ENCODE data around the gene CNGA1.
"Not testable (repeated sequence)": the region's sequence is repeated elsewhere in the genome, so short reads cannot be mapped to it uniquely, and the experiment has no call there.

Gene CNGA1

DNA sequence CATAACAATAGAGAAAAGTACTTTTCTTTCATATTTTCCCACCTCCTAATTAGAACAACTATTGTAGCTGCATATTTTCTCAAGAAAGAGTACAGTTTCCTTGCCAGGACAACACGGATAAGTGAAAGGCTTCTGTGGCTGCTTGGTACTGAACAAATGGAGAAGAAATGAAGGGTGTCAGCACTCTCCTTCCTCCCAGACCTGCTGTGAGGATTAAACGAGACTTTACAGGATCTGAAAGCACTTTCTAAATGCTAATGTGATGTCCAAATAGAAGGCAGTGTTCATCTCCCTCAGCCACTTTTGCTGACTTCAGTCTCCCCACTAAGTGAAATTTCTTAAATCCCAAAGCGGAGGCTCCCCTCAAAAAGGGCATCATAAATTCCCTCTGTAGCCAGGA is 14.0 kb upstream of the CNGA1 start:
- DNase-seq, result no peak

GRCh38 chr4:48028696-48029095 is 12.2 kb upstream of the CNGA1 start:
- DNase-seq, result no peak

DNA sequence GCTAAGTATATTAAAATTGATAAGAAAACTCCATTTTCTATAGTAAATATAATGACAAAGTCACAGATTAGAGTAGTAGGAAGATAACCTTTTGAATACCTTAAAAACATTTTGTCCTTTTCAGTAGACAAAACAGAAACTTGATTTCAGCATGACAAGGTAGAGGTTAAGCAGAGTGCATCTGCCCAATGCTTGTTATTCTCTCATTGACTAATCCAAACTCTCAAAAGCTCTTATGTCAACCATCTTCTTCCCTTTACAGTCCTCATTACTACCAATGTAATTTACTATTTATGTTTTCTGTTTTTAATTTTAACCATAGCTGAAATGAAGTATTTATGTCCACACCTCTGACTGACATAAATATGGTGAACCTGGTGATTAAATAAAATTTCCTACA is 11.2 kb upstream of the CNGA1 start:
- no peak for DNase-seq

DNA sequence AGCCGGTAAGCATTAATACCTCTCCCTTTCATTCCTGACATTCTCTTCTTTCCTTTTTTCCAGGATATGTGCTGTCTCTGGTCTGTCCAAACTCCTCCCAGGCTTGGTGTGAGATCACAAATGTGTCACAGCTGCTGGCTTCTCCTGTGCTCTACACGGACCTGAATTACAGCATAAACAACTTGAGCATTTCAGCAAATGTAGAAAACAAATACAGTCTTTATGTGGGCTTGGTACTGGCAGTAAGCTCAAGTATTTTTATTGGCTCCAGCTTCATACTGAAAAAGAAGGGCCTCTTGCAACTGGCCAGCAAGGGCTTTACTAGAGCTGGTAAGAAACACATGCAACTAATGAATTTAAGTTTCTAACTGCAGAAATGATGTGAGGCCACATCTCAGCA is 8.5 kb upstream of the CNGA1 start:
- DNase-seq, result no peak

DNA sequence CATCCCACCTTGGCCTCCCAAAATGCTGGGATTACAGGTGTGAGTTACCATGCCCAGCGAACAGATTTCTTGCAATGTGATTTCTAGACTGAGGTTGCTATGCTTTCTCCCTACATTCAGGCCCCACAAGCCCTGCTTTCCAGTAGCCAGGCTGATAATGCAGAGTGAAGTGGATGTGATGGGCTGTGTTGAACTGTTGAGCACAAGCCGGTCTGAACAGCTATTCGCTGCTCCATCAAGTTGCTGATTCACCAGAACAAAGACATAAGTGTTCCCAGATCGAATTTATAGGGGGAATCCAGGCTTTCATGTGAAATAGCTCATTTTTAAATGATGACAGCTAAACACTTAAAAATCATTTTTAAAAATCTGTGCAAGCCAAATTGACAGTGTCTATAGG is 8.0 kb upstream of the CNGA1 start:
- no peak for DNase-seq

DNA sequence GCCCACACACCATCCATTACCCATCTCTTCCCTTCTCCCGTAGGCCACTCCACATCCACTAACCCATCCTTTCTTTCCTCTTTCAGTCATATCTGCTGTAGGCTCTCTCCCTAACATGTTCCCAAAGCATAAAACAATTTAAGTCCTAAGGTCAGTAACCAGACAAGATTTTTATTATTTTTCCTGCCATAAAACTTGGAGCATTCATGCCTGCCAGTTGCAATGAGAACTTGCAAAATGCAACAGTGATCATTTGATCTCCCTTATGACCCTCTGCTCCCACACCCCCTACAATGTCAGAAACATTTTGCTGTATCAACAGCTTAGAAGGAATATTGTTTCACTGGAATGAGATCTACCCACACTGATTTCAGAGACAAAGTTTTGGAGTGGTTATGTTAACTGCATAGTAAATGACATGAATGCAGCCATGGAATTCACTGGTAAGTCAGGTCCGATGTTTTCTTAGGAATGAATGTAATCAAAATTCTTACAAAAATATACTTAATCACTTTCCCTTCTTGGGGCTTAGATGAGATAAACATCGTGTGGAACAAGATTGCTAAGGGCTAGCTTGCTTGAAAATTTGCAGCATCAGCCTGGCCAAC is 5.8 kb upstream of the CNGA1 start:
- no peak for DNase-seq

DNA sequence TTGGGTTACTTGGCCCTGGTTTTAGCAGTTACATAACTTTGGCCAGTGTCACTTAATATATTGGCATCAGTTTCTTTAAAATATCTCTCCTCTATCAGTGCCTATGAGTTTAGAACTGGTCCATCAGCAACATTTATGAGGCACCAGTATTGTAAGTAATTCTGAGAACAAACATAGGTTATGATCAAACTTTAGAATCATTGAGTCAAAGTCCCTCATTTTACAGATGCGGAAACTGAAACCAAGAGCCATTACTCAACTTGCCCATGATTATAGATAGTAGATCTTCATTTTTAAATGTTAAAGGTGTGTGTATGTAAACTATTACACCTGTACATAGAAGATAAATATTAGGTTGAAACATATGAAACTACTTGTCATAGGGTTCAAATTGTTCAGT is 4.6 kb upstream of the CNGA1 start:
- DNase-seq, result no peak

- DNase-seq, result no peak
Observed at GRCh38 chr4:48018112-48018511, 1.6 kb upstream of the CNGA1 start.

DNA sequence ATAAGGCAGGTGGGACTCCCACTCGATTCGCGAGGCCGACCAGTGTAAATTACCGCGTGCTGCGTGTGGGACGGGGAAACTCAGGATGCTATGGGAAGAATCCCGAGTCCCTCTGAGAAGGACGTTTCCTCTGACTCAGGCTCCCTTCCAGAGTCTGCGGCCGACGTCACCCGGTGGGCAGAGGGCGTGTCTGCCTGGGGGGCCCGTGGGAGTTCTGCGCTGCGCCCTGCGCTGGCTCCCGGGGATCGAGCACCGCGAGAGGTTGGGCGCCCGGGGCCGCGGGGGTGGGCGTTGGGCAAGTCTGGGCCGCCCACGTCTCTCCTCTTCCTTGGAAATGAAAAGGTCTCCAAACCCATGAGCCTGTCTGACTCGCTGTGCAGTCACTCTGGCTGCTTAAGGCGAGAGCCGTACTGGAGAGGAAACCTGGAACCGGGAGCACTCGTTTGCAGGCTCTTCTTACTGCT is 659 bp upstream of the CNGA1 start:
- DNase-seq, result peak; percentile 54

DNA sequence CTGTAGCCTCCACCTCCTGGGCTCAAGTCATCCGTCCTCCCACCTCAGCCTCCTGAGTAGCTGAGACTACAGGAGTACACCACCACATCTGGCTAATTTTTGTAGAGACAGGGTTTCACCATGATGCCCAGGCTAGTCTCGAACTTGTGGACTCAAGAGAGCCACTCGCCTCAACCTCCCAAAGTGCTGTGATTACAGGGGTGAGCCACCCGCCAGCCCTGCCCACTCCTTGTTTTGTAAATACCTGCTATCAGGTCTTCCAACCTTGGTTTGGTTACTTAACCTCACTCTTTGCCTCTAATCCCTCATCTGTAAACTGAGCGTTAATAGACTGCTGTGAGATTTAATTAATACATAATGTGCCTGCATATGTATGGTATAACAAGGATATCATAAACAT is 803 bp downstream of the CNGA1 start:
- no peak for DNase-seq

- DNase-seq, result no peak
Observed at GRCh38 chr4:48015216-48015615, 1.3 kb downstream of the CNGA1 start.

GRCh38 chr4:48012824-48013223 is 3.7 kb downstream of the CNGA1 start:
- DNase-seq, result no peak

- DNase-seq, result no peak
Observed at GRCh38 chr4:48011722-48012121, 4.8 kb downstream of the CNGA1 start.

DNA sequence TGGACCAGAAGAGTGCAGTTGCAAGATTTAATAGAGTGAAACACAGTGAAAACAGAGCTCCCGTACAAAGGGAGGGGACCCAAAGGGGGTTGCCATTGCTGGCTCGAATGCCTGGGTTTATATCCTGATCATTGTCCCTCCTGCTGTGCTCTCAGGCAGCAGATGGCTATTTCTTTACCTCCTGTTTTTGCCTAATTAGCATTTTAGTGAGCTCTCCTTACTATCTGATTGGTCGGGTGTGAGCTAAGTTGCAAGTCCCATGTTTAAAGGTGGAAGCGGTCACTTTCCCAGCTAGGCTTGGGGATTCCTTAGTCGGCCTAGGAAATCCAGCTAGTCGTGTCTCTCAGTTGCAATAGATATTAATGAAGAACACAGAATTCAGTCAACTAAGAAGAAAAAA is 5.6 kb downstream of the CNGA1 start:
- DNase-seq, result not testable (repeated sequence)

- no peak for DNase-seq
Observed at GRCh38 chr4:48008021-48008596, 8.4 kb downstream of the CNGA1 start.

GRCh38 chr4:48005781-48006180 is 10.7 kb downstream of the CNGA1 start:
- DNase-seq, result no peak

GRCh38 chr4:48003568-48003967 is 12.9 kb downstream of the CNGA1 start:
- DNase-seq, result peak; percentile 15

DNA sequence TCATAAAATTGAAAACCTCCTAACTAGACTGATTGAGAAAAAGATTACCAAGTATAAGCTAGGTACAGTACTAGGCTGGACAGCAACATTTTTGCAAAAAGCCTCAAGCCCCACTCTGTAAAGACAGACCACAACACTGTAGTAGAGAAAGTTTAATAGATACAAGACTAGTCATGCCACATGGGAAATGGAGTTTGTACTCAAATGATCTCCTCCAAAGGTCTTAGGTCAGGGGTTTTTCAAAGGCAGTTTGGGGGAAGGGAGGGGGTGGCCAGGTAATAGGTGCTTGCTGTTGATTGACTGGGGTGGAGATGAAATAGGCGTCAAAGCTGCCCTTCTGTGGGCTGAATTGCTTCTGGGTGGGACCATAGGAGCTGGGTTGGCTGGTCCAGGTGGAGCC is 14.2 kb downstream of the CNGA1 start:
- DNase-seq, result no peak

GRCh38 chr4:47996021-47996420 is 20.5 kb downstream of the CNGA1 start:
- DNase-seq, result no peak

GRCh38 chr4:47992475-47992874 is 24.0 kb downstream of the CNGA1 start:
- DNase-seq, result not testable (repeated sequence)

DNA sequence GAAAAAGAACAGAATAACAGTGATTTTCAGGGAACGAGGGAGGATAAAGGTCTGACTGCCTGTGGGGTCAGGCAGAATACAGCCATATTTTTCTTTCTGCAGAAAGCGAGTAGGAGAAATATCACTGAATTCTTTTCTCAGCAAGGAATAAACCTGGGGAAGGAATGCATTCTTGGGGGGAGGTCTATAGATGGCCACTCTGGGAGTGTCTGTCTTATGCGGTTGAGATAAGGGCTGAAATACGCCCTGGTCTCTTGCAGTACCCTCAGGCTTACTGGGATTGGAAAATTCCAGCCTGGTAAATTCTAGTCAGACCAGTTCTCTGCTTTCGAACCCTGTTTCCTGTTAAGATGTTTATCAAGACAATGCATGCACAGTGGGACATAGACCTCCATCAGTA is 26.3 kb downstream of the CNGA1 start:
- no peak for DNase-seq

DNA sequence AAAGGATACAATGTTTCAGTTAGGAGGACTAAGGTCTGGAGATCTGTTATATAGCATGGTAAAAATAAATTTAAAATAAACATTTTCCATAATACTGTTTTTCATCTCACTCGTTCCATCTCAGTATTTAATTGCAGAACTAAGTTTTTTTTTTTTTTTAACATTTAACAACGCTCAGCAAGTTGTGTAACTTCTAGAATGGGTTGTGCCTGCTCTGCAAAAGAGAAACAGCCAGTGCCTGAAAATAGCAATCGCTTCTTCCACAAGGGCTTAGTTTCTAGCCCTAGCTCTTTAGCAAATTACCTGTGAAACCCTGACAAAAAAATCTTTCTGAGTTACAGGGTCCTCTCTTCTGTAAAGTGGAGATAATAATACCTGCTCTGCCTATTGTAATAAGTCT is 41.9 kb downstream of the CNGA1 start:
- DNase-seq, result no peak

DNA sequence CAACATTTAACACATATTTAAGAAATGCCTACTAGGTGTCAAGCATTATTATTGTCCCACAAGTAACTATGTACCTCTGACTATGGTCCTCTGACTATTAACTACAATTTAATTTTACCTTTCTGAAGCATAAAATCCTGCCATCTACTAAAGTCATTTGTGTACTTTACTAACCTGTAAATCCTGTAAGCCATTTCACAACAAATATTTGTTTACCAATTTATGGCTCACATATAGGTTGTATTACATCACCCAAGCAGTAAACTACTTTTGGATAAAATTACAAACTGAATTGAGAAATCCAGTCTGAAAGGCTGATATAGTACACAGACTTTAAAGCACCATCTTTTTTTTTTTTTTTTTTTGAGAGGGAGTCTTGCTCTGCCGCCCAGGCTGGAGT is 43.8 kb downstream of the CNGA1 start:
- DNase-seq, result no peak

GRCh38 chr4:47972181-47972580 is 44.3 kb downstream of the CNGA1 start:
- DNase-seq, result no peak

GRCh38 chr4:47968847-47969246 is 47.6 kb downstream of the CNGA1 start:
- no peak for DNase-seq
